Activated T-cell treated with anti-CD3 and anti-CD28 coated beads for 1 hour (primary cell): ENCODE measurements around the gene TMEM132A.
"Not testable (repeated sequence)": the region's sequence is repeated elsewhere in the genome, so short reads cannot be mapped to it uniquely, and the experiment has no call there.

Experiments
- DNase-seq: peaks from one replicate; pipeline ENCODE4 v3.0.0-alpha.2; 2020; ENCODE audit warnings: low read depth

Gene TMEM132A

DNA sequence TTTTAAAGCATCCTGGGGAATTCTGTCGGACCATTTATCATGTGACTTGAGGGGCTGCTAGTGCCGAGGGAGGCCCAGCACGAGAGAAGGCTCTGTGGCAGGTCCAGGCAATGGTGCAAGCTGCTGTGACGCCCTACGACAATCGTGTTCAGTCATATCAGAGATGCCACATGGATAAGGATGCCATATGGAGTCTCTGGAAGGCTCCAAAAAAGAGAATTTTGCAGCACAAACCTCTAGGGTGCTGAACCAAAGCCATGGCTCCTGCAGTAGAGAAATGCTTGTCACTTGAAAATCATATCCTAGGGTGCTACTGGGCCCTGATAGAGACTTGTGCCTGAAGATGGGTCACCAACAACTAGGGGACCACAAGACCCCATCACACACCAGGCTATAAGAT is 40.5 kb downstream of the TMEM132A start:
- DNase-seq: no peak

DNA sequence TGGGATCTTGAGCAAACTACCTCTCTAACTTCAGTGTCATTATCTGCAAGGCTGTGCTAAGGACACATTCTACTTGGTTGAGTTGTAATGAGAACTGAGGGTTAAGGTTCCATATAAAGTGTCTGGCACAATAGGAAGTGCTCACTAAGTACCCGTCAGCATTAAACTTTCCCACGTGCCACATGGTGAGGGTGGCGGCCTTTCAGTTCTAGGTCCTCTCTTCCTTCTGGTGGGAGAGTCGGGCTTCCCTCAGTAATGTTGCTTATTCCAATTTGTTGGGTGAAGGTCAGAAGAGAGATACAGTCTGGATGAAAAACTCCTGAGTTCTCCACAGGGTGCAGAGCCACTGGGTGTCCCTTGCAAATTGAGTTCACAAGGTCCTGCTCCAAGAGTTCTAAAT is 42.6 kb downstream of the TMEM132A start:
- no peak for DNase-seq

DNA sequence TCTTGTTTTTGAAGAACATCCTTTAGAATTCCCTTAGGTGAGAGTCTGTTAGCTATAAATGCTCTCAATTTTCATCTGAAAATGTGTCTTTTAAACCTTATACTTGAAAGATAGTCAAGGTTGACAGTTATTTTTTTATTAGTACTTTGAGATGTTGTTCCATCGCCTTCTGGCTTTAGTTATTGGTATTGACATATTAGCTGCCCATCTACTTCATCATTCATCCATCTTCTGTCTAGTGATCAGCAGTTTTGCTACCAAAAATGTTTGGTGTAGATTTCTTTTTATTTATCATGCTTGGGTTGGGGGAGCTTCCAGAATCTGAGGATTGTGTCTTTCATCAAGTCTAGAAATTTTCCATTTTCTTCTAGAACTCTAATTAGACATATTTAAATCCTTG is 44.0 kb downstream of the TMEM132A start:
- no peak for DNase-seq

GRCh38 chr11:60970369-60970774 is 46.1 kb downstream of the TMEM132A start:
- peak; percentile 74 for DNase-seq

DNA sequence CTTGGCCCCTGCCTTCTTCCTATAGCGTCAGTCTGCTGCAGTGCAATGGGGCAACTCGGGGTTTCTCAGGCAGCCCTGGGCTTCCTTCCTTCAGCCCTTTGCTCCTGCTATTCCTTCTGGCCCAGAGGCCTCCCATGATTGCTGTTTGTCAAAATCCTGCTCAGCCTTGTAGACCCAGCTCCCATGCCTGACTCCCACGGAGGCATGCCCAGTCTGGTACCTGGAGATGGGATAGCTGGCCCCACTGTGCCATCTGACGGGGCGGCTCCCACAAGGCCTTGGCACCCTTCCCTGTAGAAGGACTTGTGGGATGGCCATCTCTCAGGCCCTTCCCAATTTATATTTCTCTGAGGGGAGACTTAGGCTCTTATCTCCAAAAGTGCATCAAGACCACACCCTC is 46.6 kb downstream of the TMEM132A start:
- DNase-seq: no peak

GRCh38 chr11:60971520-60971919 is 47.3 kb downstream of the TMEM132A start, which contains the start of gene CD6:
Gene CD6 (plus strand): TSS chr11:60971680. CDS start chr11:60971866, 186 bp downstream.
- DNase-seq: peak; percentile 42

- no peak for DNase-seq
These were observed 48.1 kb downstream of the TMEM132A start for GRCh38 chr11:60972182-60973030.

GRCh38 chr11:60973699-60974098 is 49.4 kb downstream of the TMEM132A start:
- DNase-seq: no peak

DNA sequence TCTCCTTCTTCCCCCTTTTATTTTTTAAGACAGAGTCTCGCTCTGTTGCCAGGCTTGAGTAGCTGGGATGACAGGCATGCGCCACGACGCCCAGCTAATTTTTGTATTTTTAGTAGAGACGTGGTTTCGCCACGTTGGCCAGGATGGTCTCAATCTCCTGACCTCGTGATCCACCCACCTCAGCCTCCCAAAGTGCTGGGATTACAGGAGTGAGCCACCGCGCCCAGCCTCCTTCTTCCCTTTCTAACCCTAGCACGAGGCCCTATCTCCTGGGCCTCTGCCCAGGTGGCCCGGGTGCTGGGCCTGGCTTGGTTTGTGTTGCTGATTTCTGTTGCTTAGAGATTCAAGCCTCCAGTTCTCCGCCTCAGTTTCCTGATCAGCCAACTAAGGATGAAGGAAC is 50.1 kb downstream of the TMEM132A start:
- not testable (repeated sequence) for DNase-seq

DNA sequence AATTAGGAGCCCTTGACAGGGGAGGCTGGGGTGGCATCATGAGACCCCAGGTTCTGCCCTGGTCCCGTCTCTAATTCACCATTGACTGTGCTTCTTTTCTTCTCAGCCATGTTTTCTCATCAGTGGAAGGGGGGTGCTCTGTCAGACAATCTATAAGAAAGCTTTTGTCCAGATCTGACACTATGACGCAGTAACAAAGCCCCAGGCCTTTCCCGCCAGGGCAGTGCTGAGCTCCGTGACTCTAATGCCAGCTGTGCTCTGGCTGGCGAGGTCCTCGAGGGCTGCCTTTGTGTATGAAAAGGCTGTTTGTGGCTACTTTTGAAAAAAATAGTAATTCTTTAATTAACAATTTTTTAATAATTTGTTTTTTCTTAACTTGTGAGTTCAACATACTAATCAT is 50.5 kb downstream of the TMEM132A start:
- DNase-seq: no peak

GRCh38 chr11:60977224-60977623 is 53.0 kb downstream of the TMEM132A start:
- no peak for DNase-seq

DNA sequence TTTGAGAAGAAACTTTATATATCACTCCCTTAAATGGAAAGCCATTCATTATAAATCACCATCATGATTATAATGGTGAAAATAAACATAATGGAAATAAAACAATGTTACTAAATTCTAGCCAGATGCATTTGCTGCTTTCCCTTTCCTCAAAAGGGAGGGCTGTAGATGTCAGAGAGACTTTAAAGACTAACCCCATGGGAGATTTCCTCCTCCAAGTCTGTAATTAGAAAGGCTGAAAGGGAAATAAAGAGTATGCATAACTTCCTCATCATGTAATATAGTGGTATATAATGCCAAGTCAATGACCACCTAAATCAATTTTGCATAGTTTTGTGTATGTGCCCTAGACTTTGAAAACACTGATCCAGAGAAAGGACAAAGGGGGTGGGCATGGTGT is 53.6 kb downstream of the TMEM132A start:
- DNase-seq: no peak

DNA sequence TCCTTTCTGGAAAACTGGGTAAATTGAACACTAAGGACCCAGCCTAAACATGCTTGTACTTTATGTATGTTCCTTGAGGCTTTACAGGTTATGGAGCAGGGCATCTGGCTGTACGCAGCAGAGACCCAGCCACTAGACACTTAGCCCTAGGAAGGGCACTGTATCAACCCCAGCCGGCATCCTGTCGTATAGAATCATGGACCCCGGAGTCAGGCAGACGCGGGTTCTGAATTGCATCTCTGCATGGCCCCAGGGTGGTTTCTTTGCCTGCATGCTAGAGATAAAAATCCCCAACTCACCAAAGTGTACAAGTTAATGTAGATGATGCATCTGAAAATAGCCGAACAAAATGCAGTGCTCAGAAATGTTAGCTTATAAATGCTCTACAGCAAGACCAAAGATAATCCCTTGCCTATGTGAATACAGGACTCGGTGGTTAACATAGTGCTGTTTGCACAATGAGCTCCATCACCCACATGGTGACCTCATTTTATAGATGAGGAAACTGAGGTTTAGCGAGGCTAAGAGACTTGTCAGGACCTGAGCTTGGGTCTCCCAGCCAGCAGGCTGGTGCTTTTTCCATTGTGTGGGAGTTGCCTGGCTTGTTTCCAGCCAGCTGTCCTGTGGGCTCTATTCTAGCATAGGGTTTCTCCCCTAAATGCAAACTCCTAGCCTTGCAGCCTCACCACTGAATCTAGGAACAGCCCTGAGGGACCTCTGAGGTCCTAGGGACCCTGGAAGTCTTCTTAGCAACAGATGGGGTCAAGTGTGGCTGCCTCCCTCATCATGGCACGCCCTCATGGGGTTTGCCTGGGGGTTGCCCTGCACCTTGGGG is 54.5 kb downstream of the TMEM132A start:
- no peak for DNase-seq

DNA sequence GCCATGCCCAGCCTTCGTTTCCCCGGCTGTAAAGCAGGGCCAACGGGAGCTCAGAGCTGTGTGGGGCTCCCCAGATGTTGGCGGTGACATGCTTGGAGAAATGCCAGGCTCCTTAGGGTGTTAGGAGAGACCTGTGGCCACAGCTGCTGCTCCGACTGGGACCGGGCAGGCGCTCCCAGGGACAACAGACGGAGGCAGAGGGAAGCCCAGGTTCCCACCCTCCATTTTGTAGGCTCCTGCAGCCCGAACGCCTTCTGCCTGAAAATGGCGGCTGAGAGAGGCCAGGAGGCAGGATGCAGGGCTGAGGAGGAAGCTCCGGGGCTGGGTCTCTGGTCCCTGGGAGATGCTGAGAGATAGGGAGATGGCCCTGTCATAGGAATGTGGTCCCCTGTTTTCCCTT is 57.3 kb downstream of the TMEM132A start:
- DNase-seq: no peak

- no peak for DNase-seq
These were observed 57.9 kb downstream of the TMEM132A start for GRCh38 chr11:60982184-60982583.

DNA sequence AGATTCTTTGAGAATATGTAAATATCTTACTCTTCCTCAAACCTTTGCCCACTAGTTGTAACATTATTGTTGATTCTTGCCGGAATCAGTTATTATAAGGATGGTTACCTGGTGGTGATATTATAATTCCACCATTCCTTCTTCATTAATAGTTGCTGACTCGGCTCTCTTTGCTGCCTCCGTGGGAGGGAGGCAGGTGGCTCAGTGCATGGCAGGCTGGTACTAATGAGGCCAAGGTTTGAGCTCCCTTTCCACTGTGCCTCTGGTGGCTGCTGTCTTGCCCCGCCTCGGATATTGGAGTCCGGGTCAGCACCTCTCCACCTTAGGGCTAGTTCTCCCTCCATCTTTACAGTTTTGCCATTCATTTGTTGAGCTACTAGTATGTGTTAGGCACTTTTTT is 59.9 kb downstream of the TMEM132A start:
- no peak for DNase-seq

DNA sequence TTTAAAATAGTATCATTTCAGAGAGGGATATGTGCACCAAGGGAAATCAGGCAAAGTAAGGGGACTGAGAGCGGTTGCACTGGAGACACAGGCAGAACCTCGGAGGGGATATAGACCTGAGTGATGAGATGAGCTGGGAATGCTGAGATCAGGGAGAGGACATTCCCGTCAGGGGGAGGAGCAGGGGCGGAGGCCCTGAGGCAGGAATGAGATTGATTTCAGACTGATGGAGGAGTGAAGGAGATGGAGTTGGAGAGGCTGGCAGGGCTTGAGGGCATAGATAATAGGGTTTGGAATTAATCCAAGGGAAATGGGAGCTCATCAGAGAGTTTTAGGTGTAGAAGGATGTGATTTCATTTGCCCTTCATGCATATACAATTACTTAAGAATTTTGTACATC is 60.4 kb downstream of the TMEM132A start:
- DNase-seq: no peak

DNA sequence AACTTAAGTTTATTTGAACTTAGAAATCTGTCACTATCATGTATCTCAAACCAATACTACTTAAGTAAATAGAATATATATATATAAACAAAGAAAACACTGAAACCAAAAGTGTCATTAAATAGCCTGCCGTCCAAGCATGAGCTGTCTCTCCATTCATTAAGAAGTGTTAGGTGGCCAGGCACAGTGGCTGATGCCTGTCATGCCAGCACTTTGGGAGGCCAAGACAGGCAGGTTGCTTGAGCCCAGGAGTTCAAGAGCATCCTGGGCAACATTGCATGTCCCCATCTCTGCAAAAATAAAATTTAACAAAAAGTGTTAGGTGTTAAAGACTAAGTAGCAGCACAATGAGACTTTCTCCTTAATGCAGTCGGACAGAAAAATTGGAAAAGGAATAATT is 61.2 kb downstream of the TMEM132A start:
- DNase-seq: no peak

GRCh38 chr11:60985991-60986915 is 62.0 kb downstream of the TMEM132A start:
- DNase-seq: peak; percentile 79
